ENCODE data around the gene CHCT1. TPM values are rescaled to one million over a fixed set of nuclear protein-coding genes. Genes with fewer than 3 reads are reported as not detected.

The CHCT1 gene
- total and polyA plus RNA-seq, 2 of the 8 experiments (the other 6 are each of a cell fraction or from before 2014, with no cell fraction given), result 0.06 TPM; not detected in 1

DNA sequence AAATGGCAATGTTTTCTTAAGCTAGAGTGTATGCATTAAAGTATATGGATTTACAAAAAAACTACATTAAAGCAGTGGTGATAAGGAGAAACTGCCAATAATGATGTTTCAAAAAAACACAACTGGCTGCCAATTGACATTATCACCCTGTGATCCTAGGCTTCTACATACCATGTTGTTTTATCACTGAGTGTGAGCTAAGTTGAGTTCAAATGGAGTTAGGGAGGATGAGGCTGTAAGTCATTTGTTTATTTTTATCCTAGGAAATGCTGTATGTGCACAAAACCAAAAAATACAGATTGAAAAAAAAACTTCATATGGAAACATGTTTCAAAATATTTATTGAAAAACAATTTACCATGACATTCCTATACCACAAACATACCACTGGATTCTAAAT lies 22.9 kb downstream of the CHCT1 start (continued):
- no peak for TF ChIP-seq GABPA (IDR thresholded peaks at IDR 0.05; ENCODE audit: borderline replicate concordance, insufficient read depth, low read length)
- TF ChIP-seq JUN (IDR thresholded peaks at IDR 0.05; ENCODE audit: low read depth, low read length), result no peak
- TF ChIP-seq SIX5 (IDR thresholded peaks at IDR 0.05; ENCODE audit: low read depth, low read length), result no peak
- TF ChIP-seq MAFK (IDR thresholded peaks at IDR 0.05; ENCODE audit: low read depth, low read length), result no peak
- TF ChIP-seq, protein P1, sequence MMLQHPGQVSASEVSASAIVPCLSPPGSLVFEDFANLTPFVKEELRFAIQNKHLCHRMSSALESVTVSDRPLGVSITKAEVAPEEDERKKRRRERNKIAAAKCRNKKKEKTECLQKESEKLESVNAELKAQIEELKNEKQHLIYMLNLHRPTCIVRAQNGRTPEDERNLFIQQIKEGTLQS (IDR thresholded peaks at IDR 0.05; ENCODE audit: insufficient read depth, low read depth, low read length), result no peak
- no peak for TF ChIP-seq TEAD4 (IDR thresholded peaks at IDR 0.05; ENCODE audit: low read depth, low read length)
- no peak for TF ChIP-seq POLR2AphosphoS5 (IDR thresholded peaks at IDR 0.05; ENCODE audit: low read depth, low read length)

All from H1 (cell line).